Transverse colon (tissue), 4 donors: Measurements from ENCODE around the gene PTPRN2.

Experiments used
- CTCF ChIP-seq, 5 experiments: fragments of 200-600 bp in 3 of 5; fragments of 450-650 bp in 2 of 5; sonication (generic) in 3 of 5; IDR thresholded peaks; 1 replicate in 2 of 5; 2 replicates in 3 of 5; pipeline ENCODE4 v1.5.1; 2016 to 2017; ENCODE audit warnings: antibody characterized with exemption in 5 of 5, inconsistent platforms in 3 of 5, mild to moderate bottlenecking in 2 of 5, moderate library complexity in 1 of 5
- EP300 ChIP-seq: sonication (generic); formaldehyde crosslinking; IDR thresholded peaks from one replicate; pipeline ENCODE4 v1.6.1; 2017; ENCODE audit warnings: antibody characterized with exemption, low read depth
- POLR2A ChIP-seq: fragments of 450-650 bp; IDR thresholded peaks from one replicate; pipeline ENCODE4 v1.6.1; 2016; ENCODE audit warnings: antibody characterized with exemption, mild to moderate bottlenecking, moderate library complexity
- POLR2AphosphoS5 ChIP-seq, 3 donors: sonication (generic); formaldehyde crosslinking; IDR thresholded peaks; one replicate each; pipeline ENCODE4 v1.6.1; 2016; ENCODE audit warnings: antibody characterized with exemption in 3 of 3

- TF ChIP-seq CTCF (IDR thresholded peaks at IDR 0.05) (no peak), POLR2AphosphoS5 (IDR thresholded peaks at IDR 0.05) (no peak), POLR2A (no peak), EP300 (no peak)
Measured at GRCh38 chr7:157541295-157542067, 1046.1 kb downstream of the PTPRN2 start.
